ENCODE data around the gene RAB4B.
"Not testable (repeated sequence)": the region's sequence is repeated elsewhere in the genome, so short reads cannot be mapped to it uniquely, and the experiment has no call there.

Gene RAB4B

DNA sequence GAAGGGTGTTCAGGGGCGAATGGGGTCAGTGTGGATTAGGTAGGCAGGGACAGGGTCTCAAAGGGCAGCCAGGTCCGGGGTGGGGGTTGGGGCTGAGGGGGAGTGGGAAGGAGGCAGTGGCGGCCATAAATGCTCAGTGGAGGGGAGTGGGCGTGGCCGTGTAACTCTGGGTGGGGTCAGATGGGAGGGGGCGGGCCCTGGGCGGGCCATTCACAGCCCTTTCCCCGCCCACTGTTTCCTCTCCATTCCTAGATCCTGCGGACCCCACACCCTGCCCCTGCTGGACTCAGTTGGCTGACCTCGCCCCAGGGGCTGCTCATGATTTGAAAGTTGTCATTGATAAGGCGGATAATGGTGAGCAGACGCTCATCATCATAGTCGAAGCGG is 48.3 kb downstream of the RAB4B start:
- not testable (repeated sequence) for H3K9me2 ChIP-seq (replicated peaks; ENCODE audit: low read depth, low read length); H3K9me3 ChIP-seq (ENCODE audit: insufficient read depth, low read depth, low read length); H3F3A ChIP-seq (ENCODE audit: low read depth); H3K36me3 ChIP-seq (ENCODE audit: insufficient read depth, low read length); H3K79me2 ChIP-seq (ENCODE audit: insufficient read depth, low read length); H3K4me2 ChIP-seq (ENCODE audit: low read depth, low read length, poor library complexity, severe bottlenecking); H3K4me3 ChIP-seq (ENCODE audit: low read length, poor library complexity, severe bottlenecking); H2AFZ ChIP-seq (ENCODE audit: low read length); H3K4me1 ChIP-seq (ENCODE audit: insufficient read depth, low read length, poor library complexity, severe bottlenecking); H3K9ac ChIP-seq (ENCODE audit: low read depth, low read length, poor library complexity, severe bottlenecking); H4K20me1 ChIP-seq (ENCODE audit: insufficient read depth, low read length, poor library complexity, severe bottlenecking); H3K27me3 ChIP-seq (ENCODE audit: insufficient read depth, low read length, poor library complexity, severe bottlenecking)

DNA sequence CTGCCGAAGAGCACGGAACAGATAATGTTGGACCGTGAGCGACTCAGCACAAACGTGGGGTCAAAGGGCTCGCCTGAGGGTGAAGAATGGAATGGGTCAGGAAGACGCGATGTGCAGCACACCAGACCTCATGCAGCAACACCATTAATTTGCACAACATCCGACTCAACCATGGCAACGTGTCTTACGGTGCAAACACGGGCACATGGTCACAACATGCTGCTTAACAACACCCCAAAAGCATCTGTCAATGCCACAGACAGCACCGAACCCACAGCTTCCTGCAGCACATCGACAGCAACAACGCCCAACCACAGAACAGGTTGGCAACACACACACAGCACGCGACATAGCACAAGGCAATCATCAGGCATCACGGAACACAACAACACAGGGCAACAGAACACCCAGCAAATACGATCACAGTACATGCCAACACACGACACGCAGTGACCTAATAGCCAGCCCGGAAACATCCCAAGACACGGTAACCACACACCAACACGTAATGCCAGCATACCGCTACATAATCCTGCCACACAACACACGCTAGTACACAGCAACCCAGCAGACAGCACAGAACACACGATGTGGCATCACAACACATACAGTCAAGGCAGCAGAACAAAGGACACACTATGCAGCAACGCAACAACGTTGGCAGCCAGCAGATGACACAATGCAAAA is 48.8 kb downstream of the RAB4B start:
- H3K36me3 ChIP-seq (ENCODE audit: insufficient read depth, low read length); H3K4me1 ChIP-seq (ENCODE audit: insufficient read depth, low read length, poor library complexity, severe bottlenecking); H3K9me2 ChIP-seq (replicated peaks; ENCODE audit: low read depth, low read length); H3K27me3 ChIP-seq (ENCODE audit: insufficient read depth, low read length, poor library complexity, severe bottlenecking); H3K4me3 ChIP-seq (ENCODE audit: low read length, poor library complexity, severe bottlenecking); H4K20me1 ChIP-seq (ENCODE audit: insufficient read depth, low read length, poor library complexity, severe bottlenecking); H3K9me3 ChIP-seq (ENCODE audit: insufficient read depth, low read depth, low read length); H2AFZ ChIP-seq (ENCODE audit: low read length); H3K9ac ChIP-seq (ENCODE audit: low read depth, low read length, poor library complexity, severe bottlenecking); H3K79me2 ChIP-seq (ENCODE audit: insufficient read depth, low read length); H3F3A ChIP-seq (ENCODE audit: low read depth); H3K4me2 ChIP-seq (ENCODE audit: low read depth, low read length, poor library complexity, severe bottlenecking): not testable (repeated sequence)

DNA sequence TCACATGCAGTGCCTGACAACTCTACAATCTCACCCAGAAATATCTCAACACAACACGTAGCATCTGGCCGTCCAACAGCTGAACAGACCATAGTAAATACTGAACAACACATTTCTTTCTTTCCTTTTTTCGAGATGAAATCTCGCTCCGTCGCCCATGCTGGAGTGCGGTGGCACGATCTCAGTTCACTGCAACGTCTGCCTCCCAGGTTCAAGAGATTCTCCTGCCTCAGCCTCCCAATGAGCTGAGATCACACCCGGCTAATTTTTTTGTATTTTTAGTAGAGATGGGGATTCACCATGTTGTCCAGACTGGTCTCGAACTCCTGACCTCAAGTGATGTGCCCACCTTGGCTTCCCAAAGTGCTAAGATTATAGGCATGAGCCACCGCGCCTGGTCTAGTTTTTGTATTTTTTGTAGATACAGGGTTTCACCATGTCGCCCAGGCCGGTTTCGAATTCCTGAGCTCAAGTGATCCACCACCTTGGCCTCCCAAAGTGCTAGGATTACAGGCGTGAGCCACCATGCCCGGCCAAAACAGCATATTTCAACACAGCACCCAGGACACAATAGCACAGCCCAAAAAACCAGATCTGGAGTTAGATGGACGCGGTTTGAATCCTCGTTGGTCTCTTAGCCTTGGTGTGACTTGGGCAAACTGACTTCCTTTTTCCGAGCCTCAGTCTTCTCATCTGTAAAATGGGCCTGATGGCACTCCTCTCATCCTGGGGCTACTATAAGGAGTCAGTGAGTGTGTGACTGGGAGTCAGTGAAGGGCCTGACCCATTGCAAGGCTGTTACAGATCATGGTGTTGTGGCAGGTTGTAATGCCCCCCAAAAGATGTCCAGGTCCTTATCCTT is 49.6 kb downstream of the RAB4B start:
- H3K9ac ChIP-seq (ENCODE audit: low read depth, low read length, poor library complexity, severe bottlenecking), result no peak overlapping the region
- TF ChIP-seq, protein P1, sequence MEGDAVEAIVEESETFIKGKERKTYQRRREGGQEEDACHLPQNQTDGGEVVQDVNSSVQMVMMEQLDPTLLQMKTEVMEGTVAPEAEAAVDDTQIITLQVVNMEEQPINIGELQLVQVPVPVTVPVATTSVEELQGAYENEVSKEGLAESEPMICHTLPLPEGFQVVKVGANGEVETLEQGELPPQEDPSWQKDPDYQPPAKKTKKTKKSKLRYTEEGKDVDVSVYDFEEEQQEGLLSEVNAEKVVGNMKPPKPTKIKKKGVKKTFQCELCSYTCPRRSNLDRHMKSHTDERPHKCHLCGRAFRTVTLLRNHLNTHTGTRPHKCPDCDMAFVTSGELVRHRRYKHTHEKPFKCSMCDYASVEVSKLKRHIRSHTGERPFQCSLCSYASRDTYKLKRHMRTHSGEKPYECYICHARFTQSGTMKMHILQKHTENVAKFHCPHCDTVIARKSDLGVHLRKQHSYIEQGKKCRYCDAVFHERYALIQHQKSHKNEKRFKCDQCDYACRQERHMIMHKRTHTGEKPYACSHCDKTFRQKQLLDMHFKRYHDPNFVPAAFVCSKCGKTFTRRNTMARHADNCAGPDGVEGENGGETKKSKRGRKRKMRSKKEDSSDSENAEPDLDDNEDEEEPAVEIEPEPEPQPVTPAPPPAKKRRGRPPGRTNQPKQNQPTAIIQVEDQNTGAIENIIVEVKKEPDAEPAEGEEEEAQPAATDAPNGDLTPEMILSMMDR (conservative IDR thresholded peaks at IDR 0.05; ENCODE audit: low read length), result no peak
- no peak for TF ChIP-seq EZH2phosphoT487 (IDR thresholded peaks at IDR 0.05; ENCODE audit: borderline replicate concordance)
- H3K4me1 ChIP-seq (ENCODE audit: insufficient read depth, low read length, poor library complexity, severe bottlenecking), result no peaks in the 10 kb centered on the region
- no peak overlapping the region for H2AFZ ChIP-seq (ENCODE audit: low read length)
- no peaks in the 10 kb centered on the region for H3K9me3 ChIP-seq (ENCODE audit: insufficient read depth, low read depth, low read length)
- no peaks in the 10 kb centered on the region for H3K79me2 ChIP-seq (ENCODE audit: insufficient read depth, low read length)
- H3F3A ChIP-seq (ENCODE audit: low read depth), result no peaks in the 10 kb centered on the region
- H3K4me2 ChIP-seq (ENCODE audit: low read depth, low read length, poor library complexity, severe bottlenecking), result no peak overlapping the region
- no peaks in the 10 kb centered on the region for H3K27me3 ChIP-seq (ENCODE audit: insufficient read depth, low read length, poor library complexity, severe bottlenecking)
- H3K4me3 ChIP-seq (ENCODE audit: low read length, poor library complexity, severe bottlenecking), result no peak overlapping the region
- no peaks in the 10 kb centered on the region for H4K20me1 ChIP-seq (ENCODE audit: insufficient read depth, low read length, poor library complexity, severe bottlenecking)
- no peaks in the 10 kb centered on the region for H3K9me2 ChIP-seq (replicated peaks; ENCODE audit: low read depth, low read length)
- no peaks in the 10 kb centered on the region; the same call in 1 of the 2 replicates for H3K36me3 ChIP-seq (ENCODE audit: insufficient read depth, low read length)

DNA sequence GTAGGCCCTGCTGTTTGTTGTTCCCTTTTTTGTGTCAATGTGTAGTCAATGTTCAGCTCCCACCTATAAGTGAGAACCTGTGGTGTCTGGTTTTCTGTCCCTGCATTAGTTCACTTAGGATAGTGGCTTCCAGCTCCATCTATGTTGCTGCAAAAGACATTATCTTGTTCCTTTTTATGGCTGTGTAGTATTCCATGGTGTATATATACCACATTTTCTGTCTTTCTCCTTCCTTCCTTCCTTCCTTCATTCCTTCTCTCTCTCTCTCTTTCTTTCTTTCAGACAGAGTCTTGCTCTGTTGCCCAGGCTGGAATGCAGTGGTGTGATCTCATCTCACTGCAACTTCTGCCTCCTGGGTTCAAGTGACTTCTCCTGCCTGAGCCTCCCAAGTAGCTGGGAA is 51.2 kb downstream of the RAB4B start:
- Histone ChIP-seq H3F3A (ENCODE audit: low read depth) (no peaks in the 10 kb centered on the region), H3K27me3 (ENCODE audit: insufficient read depth, low read length, poor library complexity, severe bottlenecking) (no peaks in the 10 kb centered on the region), H2AFZ (ENCODE audit: low read length) (no peak overlapping the region), H3K4me1 (ENCODE audit: insufficient read depth, low read length, poor library complexity, severe bottlenecking) (no peaks in the 10 kb centered on the region), H3K9ac (ENCODE audit: low read depth, low read length, poor library complexity, severe bottlenecking) (no peak overlapping the region), H3K79me2 (ENCODE audit: insufficient read depth, low read length) (no peaks in the 10 kb centered on the region), H3K36me3 (ENCODE audit: insufficient read depth, low read length) (no peaks in the 10 kb centered on the region; the same call in 1 of the 2 replicates), H4K20me1 (ENCODE audit: insufficient read depth, low read length, poor library complexity, severe bottlenecking) (no peaks in the 10 kb centered on the region), H3K4me2 (ENCODE audit: low read depth, low read length, poor library complexity, severe bottlenecking) (no peak overlapping the region), H3K9me3 (ENCODE audit: insufficient read depth, low read depth, low read length) (no peaks in the 10 kb centered on the region), H3K4me3 (ENCODE audit: low read length, poor library complexity, severe bottlenecking) (no peak overlapping the region), H3K9me2 (replicated peaks; ENCODE audit: low read depth, low read length) (no peaks in the 10 kb centered on the region)
- no peak for TF ChIP-seq EZH2phosphoT487 (IDR thresholded peaks at IDR 0.05; ENCODE audit: borderline replicate concordance)
- TF ChIP-seq, protein P1 (conservative IDR thresholded peaks at IDR 0.05; ENCODE audit: low read length), result no peak

DNA sequence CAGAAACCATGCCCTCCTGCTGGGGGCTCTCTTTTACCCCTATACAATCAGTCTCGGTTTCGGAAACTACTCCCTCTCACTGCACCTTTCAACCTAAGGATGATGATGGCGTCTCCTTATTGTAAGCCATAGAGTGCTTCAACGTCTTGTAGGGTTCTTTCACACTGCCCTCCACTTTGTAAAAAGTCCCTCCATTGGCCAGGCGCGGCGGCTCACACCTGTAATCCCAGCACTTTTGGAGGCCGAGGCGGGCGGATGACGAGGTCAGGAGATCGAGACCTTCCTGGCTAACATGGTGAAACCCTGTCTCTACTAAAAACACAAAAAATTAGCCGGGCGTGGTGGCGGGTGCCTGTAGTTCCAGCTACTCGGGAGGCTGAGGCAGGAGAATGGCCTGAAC is 52.7 kb downstream of the RAB4B start:
- H3K27me3 ChIP-seq (ENCODE audit: insufficient read depth, low read length, poor library complexity, severe bottlenecking); H3K9me2 ChIP-seq (replicated peaks; ENCODE audit: low read depth, low read length); H3K36me3 ChIP-seq (ENCODE audit: insufficient read depth, low read length); H3K4me3 ChIP-seq (ENCODE audit: low read length, poor library complexity, severe bottlenecking); H2AFZ ChIP-seq (ENCODE audit: low read length); H3K9me3 ChIP-seq (ENCODE audit: insufficient read depth, low read depth, low read length); H3K9ac ChIP-seq (ENCODE audit: low read depth, low read length, poor library complexity, severe bottlenecking); H4K20me1 ChIP-seq (ENCODE audit: insufficient read depth, low read length, poor library complexity, severe bottlenecking); H3F3A ChIP-seq (ENCODE audit: low read depth); H3K79me2 ChIP-seq (ENCODE audit: insufficient read depth, low read length); H3K4me2 ChIP-seq (ENCODE audit: low read depth, low read length, poor library complexity, severe bottlenecking); H3K4me1 ChIP-seq (ENCODE audit: insufficient read depth, low read length, poor library complexity, severe bottlenecking): not testable (repeated sequence)

Data from Loucy (cell line).